ENCODE data around the gene CD1C. TPM values are rescaled to one million over a fixed set of nuclear protein-coding genes. Genes with fewer than 3 reads are reported as not detected.

CD1C gene
- total RNA-seq (2022; extraction: Qiagen RNA extraction) = not detected in 5 replicates

DNA sequence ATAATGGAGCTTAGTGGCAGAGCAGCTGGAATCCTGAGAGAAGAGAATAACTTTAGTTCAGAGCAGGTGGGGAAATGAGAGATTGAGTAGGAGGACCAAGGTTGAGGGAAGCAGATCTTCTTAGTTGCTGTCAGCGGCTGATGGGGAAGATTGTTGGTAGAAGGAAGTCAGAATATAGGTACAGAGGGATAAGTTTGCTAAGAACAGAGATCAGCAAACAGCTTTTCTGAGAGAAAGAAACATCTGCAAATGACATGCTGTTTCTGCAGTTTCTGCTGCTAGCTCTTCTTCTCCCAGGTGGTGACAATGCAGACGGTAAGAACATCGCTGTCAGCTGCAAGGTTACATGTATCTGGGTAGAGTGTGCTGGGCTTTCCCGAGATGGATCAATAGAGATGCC, at the start of gene CD1C:
CD1C (plus strand) TSS at position 113 of the 400 bp plus-strand sequence; CDS start at position 255, 142 bp downstream.

DNA sequence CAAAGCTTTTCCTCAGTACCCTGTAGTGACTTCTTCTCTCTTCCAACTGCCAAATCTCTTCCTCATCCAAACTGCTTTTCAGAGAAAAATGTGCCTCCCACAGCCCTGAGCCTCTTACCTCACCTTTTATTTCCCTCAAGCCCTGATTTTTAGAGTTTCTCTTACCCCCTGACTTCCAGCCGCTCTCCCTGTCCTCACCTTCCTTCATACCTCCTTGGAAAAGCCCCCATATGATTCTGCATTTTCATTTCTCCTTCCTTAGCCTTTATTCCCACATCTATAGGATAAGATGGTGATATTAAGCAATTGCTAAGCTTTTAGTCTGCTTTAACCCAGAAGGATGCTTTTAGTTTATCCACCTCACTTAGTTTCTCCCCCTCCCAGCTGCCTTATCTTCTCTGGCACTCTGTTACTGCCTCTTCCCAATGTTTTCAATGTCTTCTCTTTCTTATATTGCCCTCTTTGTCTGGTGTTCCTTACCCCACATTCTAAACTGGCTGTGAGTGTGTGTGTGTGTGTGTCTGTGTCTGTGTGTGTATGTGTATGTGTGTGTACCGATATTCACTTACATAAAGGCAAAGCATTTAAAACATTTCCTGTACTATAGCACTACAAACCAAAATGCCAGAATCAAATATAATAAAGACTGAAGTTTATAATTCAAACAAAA, 41.9 kb downstream of the CD1C start, which contains the start of gene CD1B:
CD1B (minus strand) TSS at position 51 of the 670 bp plus-strand sequence. CDS start 108 bp downstream, outside the sequence.

Other genes starting within 250 kb of the CD1C start
- gene CD1D, start 109.0 kb upstream of the CD1C start, total RNA-seq (2022; extraction: Qiagen RNA extraction) = 0.06 to 0.10 TPM in 2 of 5 replicates, not detected in the others
- not detected in 5 replicates for gene CD1A, start 35.5 kb upstream of the CD1C start, total RNA-seq (2022; extraction: Qiagen RNA extraction)
- not detected in 5 replicates for gene CD1B, start 41.6 kb downstream of the CD1C start, total RNA-seq (2022; extraction: Qiagen RNA extraction)
- gene CD1E, start 64.0 kb downstream of the CD1C start, total RNA-seq (2022; extraction: Qiagen RNA extraction) = not detected in 5 replicates
- gene OR10T2, start 109.5 kb downstream of the CD1C start, total RNA-seq (2022; extraction: Qiagen RNA extraction) = not detected in 5 replicates
- not detected in 5 replicates for gene OR10K2, start 136.3 kb downstream of the CD1C start, total RNA-seq (2022; extraction: Qiagen RNA extraction)
- not detected in 5 replicates for gene OR10K1, start 171.9 kb downstream of the CD1C start, total RNA-seq (2022; extraction: Qiagen RNA extraction)
- not detected in 5 replicates for gene OR10R2, start 182.3 kb downstream of the CD1C start, total RNA-seq (2022; extraction: Qiagen RNA extraction)